H9 (cell line): ENCODE data around the gene OR4X1. TPM values are rescaled to one million over a fixed set of nuclear protein-coding genes. Genes with fewer than 3 reads are reported as not detected.

Source experiments
- DNase-seq: peaks from one replicate; pipeline ENCODE4 v3.0.0-alpha.2; 2017
- H2AFZ ChIP-seq: one replicate; pipeline ENCODE4 v1.6.1; 2013; ENCODE audit warnings: mild to moderate bottlenecking, low read length, control low read depth, moderate library complexity
- H2AK5ac ChIP-seq: 2 replicates; pipeline ENCODE4 v1.6.1; 2013; ENCODE audit warnings: low read length, control low read depth, mixed read lengths; ENCODE audit not compliant: insufficient read length
- H2BK120ac ChIP-seq: one replicate; pipeline ENCODE4 v1.6.1; 2013; ENCODE audit warnings: low read depth, mild to moderate bottlenecking, low read length, control low read depth, inconsistent platforms; ENCODE audit not compliant: poor library complexity, severe bottlenecking
- H2BK12ac ChIP-seq: 2 replicates; pipeline ENCODE4 v1.6.1; 2013; ENCODE audit warnings: low read length, control low read depth, mixed read lengths, low read depth; ENCODE audit not compliant: insufficient read length
- H2BK15ac ChIP-seq: 2 replicates; pipeline ENCODE4 v1.6.1; 2013; ENCODE audit warnings: low read depth, low read length, control low read depth
- H2BK20ac ChIP-seq: one replicate; pipeline ENCODE4 v1.6.1; 2013; ENCODE audit warnings: low read depth, mild to moderate bottlenecking, low read length, control low read depth, inconsistent platforms; ENCODE audit not compliant: poor library complexity, severe bottlenecking
- H2BK5ac ChIP-seq: 2 replicates; pipeline ENCODE4 v1.6.1; 2013; ENCODE audit warnings: low read length, control low read depth, mixed read lengths; ENCODE audit not compliant: insufficient read length
- H3K14ac ChIP-seq: 2 replicates; pipeline ENCODE4 v1.6.1; 2013; ENCODE audit warnings: low read length, control low read depth; ENCODE audit not compliant: insufficient read depth
- H3K18ac ChIP-seq: 2 replicates; pipeline ENCODE4 v1.6.1; 2013; ENCODE audit warnings: low read depth, mild to moderate bottlenecking, mixed read lengths, low read length, control low read depth; ENCODE audit not compliant: insufficient read length
- H3K23ac ChIP-seq: 2 replicates; pipeline ENCODE4 v1.6.1; 2013; ENCODE audit warnings: low read length, control low read depth, mixed read lengths, low read depth; ENCODE audit not compliant: insufficient read length
- H3K23me2 ChIP-seq: 2 replicates; pipeline ENCODE4 v1.6.1; 2013; ENCODE audit warnings: low read depth, mild to moderate bottlenecking, mixed read lengths, low read length, control low read depth; ENCODE audit not compliant: insufficient read length, poor library complexity, severe bottlenecking
- H3K27ac ChIP-seq: 2 replicates; pipeline ENCODE4 v1.5.1; 2013; ENCODE audit warnings: low read length, control low read depth, mixed read lengths, low read depth; ENCODE audit not compliant: insufficient read length
- H3K27me3 ChIP-seq: 2 replicates; pipeline ENCODE4 v1.6.1; 2013; ENCODE audit warnings: low read length, control low read depth, inconsistent platforms; ENCODE audit not compliant: insufficient read depth
- H3K4ac ChIP-seq: 2 replicates; pipeline ENCODE4 v1.6.1; 2013; ENCODE audit warnings: low read depth, mild to moderate bottlenecking, control low read depth, inconsistent platforms, low read length, moderate library complexity
- H3K4me1 ChIP-seq: 2 replicates; pipeline ENCODE4 v1.6.1; 2013; ENCODE audit warnings: low read length, control low read depth, inconsistent platforms; ENCODE audit not compliant: insufficient read depth
- H3K4me2 ChIP-seq: 2 replicates; pipeline ENCODE4 v1.6.1; 2013; ENCODE audit warnings: low read length, control low read depth, mixed read lengths; ENCODE audit not compliant: insufficient read length, insufficient read depth
- H3K56ac ChIP-seq: 2 replicates; pipeline ENCODE4 v1.6.1; 2013; ENCODE audit warnings: low read depth, mild to moderate bottlenecking, mixed read lengths, low read length, control low read depth; ENCODE audit not compliant: insufficient read length
- H3K79me1 ChIP-seq: 2 replicates; pipeline ENCODE4 v1.6.1; 2013; ENCODE audit warnings: low read depth, mild to moderate bottlenecking, moderate library complexity, low read length, control low read depth, inconsistent platforms; ENCODE audit not compliant: insufficient read depth, poor library complexity, severe bottlenecking
- H3K79me2 ChIP-seq: 2 replicates; pipeline ENCODE4 v1.6.1; 2013; ENCODE audit warnings: low read length, control low read depth, inconsistent platforms; ENCODE audit not compliant: insufficient read depth
- H3K9ac ChIP-seq: 2 replicates; pipeline ENCODE4 v1.6.1; 2013; ENCODE audit warnings: low read length, control low read depth, mixed read lengths; ENCODE audit not compliant: insufficient read length; ENCODE audit errors: extremely low read depth
- H3K9me3 ChIP-seq: one replicate; pipeline ENCODE4 v1.6.1; 2013; ENCODE audit warnings: low read depth, low read length, inconsistent platforms; ENCODE audit not compliant: control insufficient read depth
- H3T11ph ChIP-seq: one replicate; pipeline ENCODE4 v1.6.1; 2013; ENCODE audit warnings: mild to moderate bottlenecking, low read length, control low read depth, inconsistent platforms
- H4K20me1 ChIP-seq: one replicate; pipeline ENCODE4 v1.6.1; 2013; ENCODE audit not compliant: control insufficient read depth, insufficient read length, insufficient read depth
- H4K5ac ChIP-seq: 2 replicates; pipeline ENCODE4 v1.6.1; 2013; ENCODE audit warnings: low read depth, mild to moderate bottlenecking, mixed read lengths, low read length, control low read depth; ENCODE audit not compliant: insufficient read length
- H4K8ac ChIP-seq: replicated peaks from 2 replicates; pipeline ENCODE4 v1.6.1; 2013; ENCODE audit warnings: low read length, control low read depth, mixed read lengths, low read depth; ENCODE audit not compliant: insufficient read length
- H4K91ac ChIP-seq: 2 replicates; pipeline ENCODE4 v1.6.1; 2013; ENCODE audit warnings: low read depth, mild to moderate bottlenecking, moderate library complexity, mixed read lengths, low read length, control low read depth; ENCODE audit not compliant: insufficient read length
- H3K27ac Mint-ChIP-seq, 3 experiments: 2 replicates in 2 of 3; 3 replicates in 1 of 3; pipeline ENCODE4 v1.8.0; 2020 to 2021; ENCODE audit warnings: mixed read lengths in 3 of 3, mild to moderate bottlenecking in 1 of 3, moderate library complexity in 1 of 3
- H3K27me3 Mint-ChIP-seq: 2 replicates; pipeline ENCODE4 v1.8.0; 2021; ENCODE audit warnings: low read depth, mild to moderate bottlenecking, moderate library complexity, mixed read lengths
- H3K36me3 Mint-ChIP-seq, 3 experiments: 2 replicates in 2 of 3; 3 replicates in 1 of 3; pipeline ENCODE4 v1.8.0; 2020 to 2021; ENCODE audit warnings: low read depth in 3 of 3, mixed read lengths in 3 of 3; ENCODE audit not compliant: insufficient read depth in 1 of 3
- H3K4me1 Mint-ChIP-seq, 2 experiments: 2 replicates each; pipeline ENCODE4 v1.8.0; 2020; ENCODE audit warnings: mixed read lengths in 2 of 2
- H3K4me3 Mint-ChIP-seq, 2 experiments: 2 replicates in 1 of 2; 3 replicates in 1 of 2; pipeline ENCODE4 v1.8.0; 2020 to 2021; ENCODE audit warnings: mild to moderate bottlenecking in 2 of 2, mixed read lengths in 2 of 2, moderate library complexity in 1 of 2
- H3K9me3 Mint-ChIP-seq, 2 experiments: 2 replicates in 1 of 2; 3 replicates in 1 of 2; pipeline ENCODE4 v1.8.0; 2020; ENCODE audit warnings: mild to moderate bottlenecking in 2 of 2, mixed read lengths in 2 of 2, moderate library complexity in 1 of 2
- CTCF ChIP-seq: fragments of 200-600 bp; sonication (generic); conservative IDR thresholded peaks from 3 replicates; pipeline ENCODE4 v1.8.0; 2021; ENCODE audit warnings: antibody characterized with exemption, mild to moderate bottlenecking
- WGBS: extraction: QIAGEN DNeasy Blood & Tissue Kit; methylation state at CpG from one replicate; pipeline ENCODE4 v1.1.7; 2013; ENCODE audit warnings: missing lambda C conversion rate, low lambda C conversion rate, mixed read lengths; ENCODE audit not compliant: insufficient read length; ENCODE audit errors: extremely low coverage; 5-methylcytosine and 5-hydroxymethylcytosine counted together
- total RNA-seq: library from RNA; stranded (reverse); gene quantifications from 2 replicates; pipeline ENCODE4 v1.2.1, GENCODE V29; 2021

The OR4X1 gene
- total RNA-seq, 1 experiment from 2014 or later, result not detected

GRCh38 chr11:48242501-48242900, 21.2 kb upstream of the OR4X1 start:
- WGBS, result no CpG with 5 or more reads among the region's 3 CpGs

More at GRCh38 chr11:48242501-48242900, 21.2 kb upstream of the OR4X1 start:
- Histone ChIP-seq H2AFZ (no peak overlapping the region), H3K23ac (no peak overlapping the region), H3K27ac (no peak overlapping the region), H4K91ac (no peak overlapping the region), H3K18ac (no peak overlapping the region), H3K4ac (no peak overlapping the region), H4K5ac (no peak overlapping the region), H3K27me3 (no peaks in the 10 kb centered on the region), H4K20me1 (no peaks in the 10 kb centered on the region), H3K14ac (no peak overlapping the region), H3K4me1 (no peaks in the 10 kb centered on the region), H2BK12ac (no peak overlapping the region), H2AK5ac (no peak overlapping the region), H2BK20ac (no peak overlapping the region), H4K8ac (no peak overlapping the region), H2BK120ac (no peak overlapping the region), H3K79me2 (no peaks in the 10 kb centered on the region), H2BK5ac (no peak overlapping the region), H3K56ac (no peak overlapping the region), H3K4me2 (no peak overlapping the region), H3K23me2 (no peaks in the 10 kb centered on the region), H2BK15ac (no peak overlapping the region), H3T11ph (no peak overlapping the region), H3K9ac (no peak overlapping the region), H3K9me3 (peaks cover 85% of the 10 kb centered on the region), H3K79me1 (no peaks in the 10 kb centered on the region)
- peaks cover 93 to 96% of the 10 kb centered on the region in 2 experiments for H3K9me3 Mint-ChIP-seq
- H3K27ac Mint-ChIP-seq, result no peak overlapping the region
- peaks cover 1% of the 10 kb centered on the region; the same call in 1 of the 2 replicates for H3K27me3 Mint-ChIP-seq
- no peak for DNase-seq
- no peaks in the 10 kb centered on the region for H3K4me1 Mint-ChIP-seq
- H3K4me3 Mint-ChIP-seq, result no peak overlapping the region
- no peak for TF ChIP-seq CTCF
- peaks cover 0 to 40% (median 3%) of the 10 kb centered on the region in 3 experiments; a peak in 5 of 7 replicates for H3K36me3 Mint-ChIP-seq
